Activated CD4-positive, alpha-beta T cell treated with anti-CD3 and anti-CD28 coated beads for 24 hours (primary cell): Measurements from ENCODE around the gene GFAP.
"Not testable (repeated sequence)": the region's sequence is repeated elsewhere in the genome, so short reads cannot be mapped to it uniquely, and the experiment has no call there.

Experiments used
- DNase-seq, 2 donors: peaks; one replicate each; pipeline ENCODE4 v3.0.0-alpha.2; 2020; ENCODE audit warnings: low read depth in 2 of 2

GFAP gene

DNA sequence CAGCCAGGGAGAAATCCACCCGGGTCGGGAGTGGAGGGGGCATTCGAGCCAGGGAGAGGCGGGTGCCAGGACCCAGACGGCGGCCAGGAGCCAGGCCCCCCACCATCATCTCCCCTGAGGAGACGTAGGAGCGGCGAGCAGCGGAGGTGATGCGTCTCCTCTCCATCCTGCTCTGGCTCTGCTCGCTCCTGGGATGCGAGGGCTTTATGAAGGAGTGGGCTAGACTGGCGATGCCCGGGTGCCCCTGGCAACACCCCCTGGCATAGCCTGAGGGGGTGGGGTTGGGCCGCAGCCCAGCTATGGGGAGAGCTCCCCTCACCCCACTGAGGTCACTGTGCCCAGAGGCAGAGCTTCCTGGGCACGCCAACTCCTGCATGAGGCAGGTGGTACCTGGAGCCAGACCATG is at the start of gene GFAP:
Gene GFAP, minus strand, starts transcription at position 180 of the 406 bp plus-strand sequence. Its CDS starts 14 bp downstream, at position 166.
- no peak for DNase-seq

DNA sequence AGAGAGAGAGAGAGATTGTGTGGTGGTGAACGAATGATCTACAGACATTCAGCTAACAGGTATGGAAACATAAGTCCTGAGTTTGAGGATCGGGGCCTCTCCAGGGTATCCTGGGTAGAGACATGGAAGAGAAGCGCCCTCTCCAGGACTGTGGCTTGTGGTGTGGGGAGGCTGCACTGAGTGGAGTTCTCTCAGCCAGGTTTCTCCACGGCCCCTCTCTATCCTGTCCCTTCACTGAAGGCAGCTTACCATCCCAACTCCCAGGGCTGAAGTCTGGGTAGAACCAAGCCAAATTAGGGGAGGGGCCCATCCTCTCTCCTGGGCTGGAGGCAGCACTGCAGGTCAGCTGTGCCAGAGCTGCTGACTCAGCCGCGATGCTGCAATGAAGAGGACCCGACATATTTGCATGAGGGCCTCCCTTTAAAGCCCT is 46.6 kb upstream of the GFAP start:
- no peak for DNase-seq

DNA sequence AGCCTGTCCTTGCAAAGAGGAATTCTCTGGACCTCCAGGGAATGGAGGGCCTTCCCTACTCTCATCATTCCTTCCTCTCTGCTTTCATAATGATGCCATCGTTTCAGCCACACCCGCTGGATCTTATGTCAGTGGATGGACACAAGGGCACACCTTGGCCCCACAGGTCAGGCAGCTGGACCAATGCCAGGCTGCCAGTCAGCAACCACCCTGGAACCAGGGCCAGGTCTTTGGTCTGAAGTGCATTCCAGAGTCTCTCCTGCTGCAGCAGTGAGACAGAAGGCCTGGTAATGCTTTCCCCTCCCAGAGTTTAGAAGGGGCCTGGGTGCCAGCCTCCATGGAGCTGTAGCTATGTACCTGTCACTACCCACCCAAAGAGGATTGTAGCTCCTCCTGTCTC is 45.4 kb upstream of the GFAP start:
- no peak for DNase-seq

DNA sequence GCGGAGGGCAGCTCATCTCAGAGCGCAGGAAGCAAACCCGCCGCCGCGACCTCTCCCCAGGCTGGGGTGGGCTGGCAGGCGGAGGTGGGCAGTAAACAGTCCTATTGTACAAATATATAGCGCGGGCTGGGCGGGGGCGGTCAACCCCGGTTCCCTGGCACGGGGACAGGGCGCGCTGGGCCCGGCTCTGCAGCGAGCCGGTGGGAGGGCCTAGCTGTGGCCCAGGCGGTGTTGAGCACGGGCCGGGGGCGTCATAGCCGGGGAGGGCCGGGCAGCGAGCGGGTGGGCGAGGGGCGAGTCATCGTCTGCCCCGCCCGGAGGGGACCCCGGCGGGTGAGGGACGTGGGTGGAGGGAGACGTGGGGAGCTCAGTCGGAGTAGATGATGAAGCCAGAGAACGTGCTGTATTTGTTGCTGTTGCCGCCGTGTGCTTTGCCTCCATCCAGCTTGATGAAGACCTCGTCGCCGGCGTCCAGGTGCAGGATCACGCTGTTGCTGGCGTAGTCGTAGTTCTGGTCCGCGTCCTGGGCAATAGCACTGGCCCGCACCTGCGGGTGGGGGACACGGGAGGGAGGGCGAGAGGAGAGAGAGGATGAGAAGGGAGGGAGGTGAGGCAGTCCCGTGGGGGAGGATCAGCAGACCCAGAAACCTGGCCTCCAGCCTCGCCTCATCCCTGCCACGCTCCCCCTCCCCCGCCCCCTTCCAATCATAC is 44.7 kb upstream of the GFAP start:
- no peak for DNase-seq

DNA sequence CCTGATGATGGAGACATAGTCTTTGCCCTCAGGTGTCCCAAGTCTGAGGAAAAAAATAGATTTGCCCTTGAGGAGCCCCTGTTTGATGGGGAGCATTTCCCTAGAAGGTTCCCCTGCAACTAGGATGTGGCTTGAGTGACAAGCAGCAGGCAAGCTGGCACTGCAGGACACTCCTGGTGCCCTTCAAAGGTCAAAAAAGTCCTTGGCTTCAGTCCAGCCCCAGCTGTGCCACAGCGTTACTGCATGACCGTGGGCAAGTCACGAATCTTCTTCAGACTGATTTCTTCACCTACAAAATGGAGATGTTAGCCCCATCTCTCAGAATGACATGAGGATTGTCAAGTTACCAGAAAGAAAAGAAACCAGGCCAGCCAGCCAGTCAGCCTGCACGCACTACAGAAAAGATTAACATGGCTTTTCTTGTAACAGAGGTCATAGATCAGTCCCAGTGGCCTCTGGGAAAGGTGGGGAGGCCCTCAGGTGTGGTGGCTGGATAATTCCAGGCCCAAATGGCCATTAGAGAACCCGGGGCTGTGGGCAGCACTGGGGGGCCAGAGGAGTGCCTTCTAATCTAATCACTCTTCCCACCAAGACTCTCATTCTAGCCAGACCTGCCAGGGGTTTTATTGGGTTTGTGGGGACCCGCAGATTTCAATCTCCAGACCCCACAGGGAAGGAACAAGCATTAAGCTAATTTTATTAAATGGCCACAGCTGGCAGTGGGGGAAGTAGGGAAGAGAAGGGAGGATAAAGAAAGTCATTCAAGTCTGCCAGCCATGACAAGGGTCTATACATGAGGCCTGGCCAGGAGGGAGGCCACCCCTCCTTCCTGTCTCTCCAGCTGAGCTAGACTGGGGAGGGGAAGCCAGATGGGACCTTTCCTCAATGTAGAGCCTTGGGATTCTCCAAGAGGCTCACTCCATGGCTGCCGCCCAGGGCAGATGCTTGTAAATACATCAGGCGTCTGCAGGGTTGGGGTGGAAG is 42.0 kb upstream of the GFAP start:
- DNase-seq: no peak

DNA sequence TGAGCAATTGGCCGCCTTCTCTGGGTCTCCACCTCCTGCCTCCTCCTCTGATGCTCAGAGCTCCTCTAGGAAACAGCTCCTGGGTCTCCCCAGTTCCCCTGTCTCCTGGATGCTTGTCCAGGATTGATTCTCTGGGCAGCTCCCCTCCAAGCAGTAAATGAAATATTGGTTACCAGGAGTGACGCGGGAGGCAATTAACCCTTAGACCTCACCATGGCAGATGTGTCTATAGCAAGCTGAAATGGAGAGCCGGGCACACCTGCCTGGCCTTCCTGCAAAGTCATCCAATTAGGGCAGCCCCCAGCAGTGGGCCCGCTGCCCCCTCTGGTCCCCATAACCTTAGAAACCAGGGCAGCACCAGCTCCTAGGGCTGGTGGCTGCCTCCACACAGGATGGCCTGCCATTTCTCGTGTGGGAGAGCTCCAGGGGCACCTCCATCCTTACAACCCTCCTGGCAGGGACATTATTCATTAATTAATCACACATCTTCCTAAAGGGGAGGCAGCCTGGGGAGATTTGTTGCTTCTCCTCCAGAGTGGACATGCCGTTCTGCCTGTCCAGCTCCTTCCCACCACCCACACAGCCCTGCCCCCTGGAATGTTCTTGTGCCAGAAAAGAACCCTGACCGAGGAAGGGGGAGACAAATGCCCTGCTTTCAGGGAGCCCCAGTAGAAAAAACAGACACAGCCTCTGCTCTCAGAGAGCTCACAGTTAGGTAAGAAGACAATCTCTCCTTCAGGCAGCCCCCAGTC is 40.5 kb upstream of the GFAP start:
- DNase-seq: no peak

DNA sequence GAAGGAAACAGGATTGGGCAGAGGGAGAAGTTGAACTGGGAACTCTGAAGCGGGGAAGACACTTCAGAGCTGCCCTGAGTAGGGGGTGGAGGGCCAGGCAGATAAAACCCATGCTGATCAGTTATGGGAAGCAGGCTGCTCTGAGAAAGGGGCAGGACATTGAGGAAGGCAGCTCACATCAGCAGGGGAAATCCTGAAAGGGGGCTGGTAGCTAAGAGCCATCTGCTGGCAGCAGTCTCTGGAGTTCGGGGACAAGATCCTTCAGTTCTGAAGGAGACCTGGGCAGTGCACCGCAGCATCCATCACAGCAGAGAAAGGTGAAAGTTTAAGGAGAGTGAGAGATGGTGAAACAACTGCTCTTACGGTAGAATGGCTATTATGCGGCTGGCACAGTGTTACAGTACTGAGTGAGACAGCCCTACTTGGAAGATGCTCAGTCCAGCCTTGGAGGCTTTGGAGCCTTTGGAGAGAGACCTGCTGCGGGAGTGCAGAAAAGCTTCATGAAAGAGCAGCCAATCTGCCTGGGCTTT is 37.7 kb upstream of the GFAP start:
- no peak for DNase-seq

DNA sequence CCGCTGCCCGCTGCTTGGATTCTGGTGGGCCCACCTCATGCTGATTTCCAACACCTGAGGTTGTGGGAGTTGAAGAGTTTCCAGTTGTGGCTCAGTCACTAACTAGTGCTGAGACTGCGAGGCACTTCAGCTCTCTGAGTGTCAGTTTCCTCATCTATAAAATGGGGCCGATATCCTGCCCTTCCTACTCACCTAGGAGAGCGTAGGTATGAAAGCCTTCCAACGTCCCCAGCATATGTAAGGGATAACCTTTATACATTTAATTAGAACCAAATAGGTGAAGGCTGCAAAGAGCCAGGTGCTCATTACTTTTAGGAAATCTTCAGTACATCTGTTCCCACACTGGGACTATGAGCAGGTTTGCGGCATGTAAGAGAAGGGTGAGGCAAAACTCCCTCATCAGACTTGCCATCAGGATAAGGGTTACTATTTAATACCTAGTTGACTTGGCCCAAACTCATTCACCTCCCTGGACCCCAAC is 33.1 kb upstream of the GFAP start:
- DNase-seq: no peak

DNA sequence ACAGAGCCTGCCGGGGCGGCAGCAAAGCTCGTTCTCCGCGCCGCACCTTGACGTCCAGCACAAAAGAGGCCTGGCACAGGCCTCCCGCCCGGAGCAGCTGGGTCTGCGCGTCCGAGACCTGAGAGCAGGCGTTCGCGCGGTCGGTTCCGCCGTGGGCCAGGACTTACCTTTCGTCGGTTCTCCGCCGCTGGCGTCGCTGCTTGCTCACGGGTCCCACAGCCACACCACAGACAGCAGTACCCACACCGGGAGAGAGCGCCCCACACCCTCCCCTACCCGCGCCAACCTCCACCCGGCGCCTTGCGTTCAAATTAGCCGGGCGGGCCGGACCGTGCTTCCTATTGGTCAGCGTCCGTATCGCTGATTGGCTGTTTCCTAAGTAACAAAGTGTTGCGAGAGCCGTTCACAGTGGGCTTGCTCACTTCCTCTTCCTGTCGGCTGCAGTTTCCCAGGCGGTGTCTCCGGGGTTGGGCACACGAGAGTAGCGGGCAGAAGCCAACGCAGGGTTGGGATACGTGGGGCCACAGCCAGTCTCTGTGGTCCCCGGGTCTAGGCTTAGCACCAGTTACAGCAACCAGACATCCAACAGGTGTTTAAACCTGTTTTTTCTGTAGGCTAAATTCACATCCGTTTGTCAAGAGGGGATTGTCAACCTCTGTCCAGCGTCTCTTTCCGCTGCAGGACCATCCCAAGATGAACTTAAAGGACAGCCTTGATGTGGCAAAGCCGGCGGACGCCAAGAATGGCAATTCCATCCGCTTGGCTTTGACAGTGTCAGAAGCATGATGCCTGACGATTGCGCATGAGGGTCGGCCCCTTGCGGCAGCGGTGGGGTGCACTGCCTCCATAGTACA is 32.4 kb upstream of the GFAP start, which contains the start of gene KIF18B:
Gene KIF18B, minus strand, starts transcription at position 313 of the 854 bp plus-strand sequence. CDS start 11,429 bp downstream, outside the sequence.
- DNase-seq: peak; percentile 72 to 89

DNA sequence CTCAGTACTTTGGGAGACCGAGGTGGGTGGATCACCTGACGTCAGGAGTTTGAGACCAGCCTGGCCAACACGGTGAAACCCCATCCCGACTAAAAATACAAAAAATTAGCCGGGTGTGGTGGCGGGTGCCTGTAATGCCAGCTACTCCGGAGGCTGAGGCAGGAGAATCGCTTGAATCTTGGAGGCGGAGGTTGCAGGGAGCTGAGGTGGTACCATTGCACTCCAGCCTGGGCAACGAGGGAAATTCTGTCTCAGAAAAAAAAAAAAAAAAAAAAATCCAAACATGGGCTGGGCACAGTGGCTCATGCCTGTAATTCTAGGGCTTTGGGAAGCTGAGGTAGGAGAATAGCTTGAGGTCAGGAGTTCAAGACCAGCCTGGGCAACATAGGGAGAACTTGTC is 30.4 kb upstream of the GFAP start:
- not testable (repeated sequence) for DNase-seq

DNA sequence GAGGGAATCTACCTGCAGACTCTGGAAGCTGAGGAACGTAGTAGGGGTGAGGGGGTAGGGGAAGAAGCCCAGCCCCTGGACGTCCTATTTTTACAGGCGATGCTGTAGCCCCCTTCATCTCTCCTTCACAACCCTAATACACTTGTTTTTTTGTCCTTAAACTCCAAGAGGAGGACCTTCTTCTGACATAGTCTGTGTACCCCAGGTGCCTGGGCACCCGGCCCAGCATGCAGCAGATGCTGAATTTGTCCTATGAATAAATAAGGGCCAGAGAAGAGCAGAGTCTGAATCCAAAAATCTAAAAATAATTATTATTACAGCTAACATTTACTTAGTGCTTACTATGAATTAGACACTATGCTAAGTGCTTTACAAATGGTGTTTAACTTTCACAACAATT is 27.2 kb upstream of the GFAP start:
- no peak for DNase-seq

DNA sequence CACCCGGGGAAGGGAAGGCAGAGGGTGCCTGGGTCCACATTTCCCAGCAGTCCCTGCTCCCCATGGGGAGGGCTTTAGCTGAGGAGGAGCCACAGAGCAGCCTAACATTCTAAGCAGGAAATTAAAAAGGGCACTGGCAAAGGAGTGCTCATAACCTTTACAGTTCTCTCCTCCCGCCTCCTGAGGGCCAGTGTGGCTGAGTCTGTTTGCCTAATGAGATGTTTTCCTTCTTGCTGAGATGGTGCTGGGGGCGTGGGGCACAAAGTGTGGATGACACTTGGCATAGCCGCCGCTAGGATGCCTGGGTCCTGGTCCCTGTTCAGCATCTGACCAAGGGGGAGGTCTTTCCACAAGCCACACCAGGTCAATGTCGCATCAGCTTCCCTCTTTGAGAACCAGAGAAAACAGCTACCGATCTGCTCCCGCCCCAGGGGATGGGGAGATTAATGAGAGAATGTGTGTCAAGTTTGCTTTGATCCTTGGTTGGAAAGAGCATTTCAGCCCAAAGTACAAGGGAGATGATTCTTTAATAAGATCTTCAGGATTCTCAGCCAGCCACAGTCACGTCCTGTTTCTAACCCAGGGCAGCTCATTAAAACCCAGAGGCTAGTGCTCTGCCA is 26.5 kb upstream of the GFAP start:
- no peak for DNase-seq

DNA sequence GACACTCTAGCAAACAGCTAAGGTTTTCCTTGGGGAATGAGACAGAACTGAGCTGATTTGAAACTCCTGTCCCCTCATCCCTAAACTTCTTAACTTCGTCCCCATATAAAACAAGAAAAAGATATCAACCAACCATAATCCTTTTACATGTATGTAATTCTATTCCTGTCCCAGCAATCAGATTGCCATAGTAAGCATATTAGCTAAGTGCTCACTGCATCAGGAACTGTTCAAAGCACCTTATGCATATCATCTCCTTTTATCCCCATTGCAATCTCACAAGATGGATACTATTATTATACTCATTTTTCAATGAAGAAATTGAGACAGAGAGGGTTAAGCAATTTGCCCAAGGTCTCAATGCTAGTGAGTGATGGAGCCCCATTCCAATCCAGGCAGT is 25.5 kb upstream of the GFAP start:
- no peak for DNase-seq

DNA sequence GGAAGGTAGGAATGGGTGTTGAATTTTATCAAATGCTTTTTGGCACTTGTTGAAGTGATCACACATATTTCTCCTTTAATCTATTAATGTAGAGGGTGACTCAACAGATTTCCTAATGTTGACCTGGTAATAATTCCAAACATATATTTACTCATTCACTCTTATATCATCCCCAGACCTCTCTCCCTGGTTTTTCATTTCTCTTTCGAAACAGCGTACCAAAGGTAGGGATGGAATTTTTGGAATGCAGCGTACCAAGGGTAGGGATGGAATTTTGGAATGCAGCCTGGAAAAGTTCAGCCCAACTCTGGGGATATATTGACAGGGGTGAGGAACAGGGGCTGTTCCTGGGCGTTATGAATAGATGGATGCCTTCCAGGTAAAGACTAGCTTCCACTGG is 25.0 kb upstream of the GFAP start:
- no peak for DNase-seq

DNA sequence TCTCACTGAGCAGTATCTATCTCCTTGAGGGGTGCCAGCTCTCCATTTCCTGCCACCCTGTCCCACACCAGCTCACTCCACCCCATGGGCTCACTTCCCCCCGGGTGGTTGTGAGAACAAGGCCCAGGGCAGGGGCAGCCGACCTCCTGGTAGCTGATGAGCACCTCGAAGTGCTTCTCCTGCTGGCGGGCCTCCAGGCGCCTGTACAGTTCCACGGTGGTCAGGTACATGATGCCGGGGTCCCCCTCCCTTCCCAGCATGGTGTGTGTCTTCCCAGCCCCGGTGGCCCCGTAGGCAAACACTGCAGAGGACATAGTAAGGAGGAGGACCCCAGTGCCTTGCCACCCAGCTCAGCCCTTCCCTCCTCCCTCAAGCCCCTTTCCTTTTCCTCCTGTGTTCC is 19.8 kb upstream of the GFAP start:
- no peak for DNase-seq

DNA sequence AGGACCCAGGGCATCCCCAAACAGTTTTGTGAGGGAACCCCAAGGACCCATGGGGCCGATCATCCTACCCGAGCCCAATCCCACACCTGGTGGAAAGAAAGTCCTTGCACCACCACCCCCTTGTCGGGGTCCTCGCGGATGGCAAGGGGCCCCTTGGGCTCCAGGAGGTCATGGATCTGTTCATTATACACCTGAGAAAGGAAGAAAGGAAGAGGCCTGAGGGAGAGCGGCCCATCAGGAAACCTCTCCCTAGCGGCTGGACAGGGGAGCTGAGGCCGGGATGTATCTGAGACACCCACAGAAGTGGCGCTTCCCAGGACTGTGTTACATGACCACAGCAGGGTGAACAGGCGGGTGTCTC is 19.4 kb upstream of the GFAP start:
- DNase-seq: no peak

DNA sequence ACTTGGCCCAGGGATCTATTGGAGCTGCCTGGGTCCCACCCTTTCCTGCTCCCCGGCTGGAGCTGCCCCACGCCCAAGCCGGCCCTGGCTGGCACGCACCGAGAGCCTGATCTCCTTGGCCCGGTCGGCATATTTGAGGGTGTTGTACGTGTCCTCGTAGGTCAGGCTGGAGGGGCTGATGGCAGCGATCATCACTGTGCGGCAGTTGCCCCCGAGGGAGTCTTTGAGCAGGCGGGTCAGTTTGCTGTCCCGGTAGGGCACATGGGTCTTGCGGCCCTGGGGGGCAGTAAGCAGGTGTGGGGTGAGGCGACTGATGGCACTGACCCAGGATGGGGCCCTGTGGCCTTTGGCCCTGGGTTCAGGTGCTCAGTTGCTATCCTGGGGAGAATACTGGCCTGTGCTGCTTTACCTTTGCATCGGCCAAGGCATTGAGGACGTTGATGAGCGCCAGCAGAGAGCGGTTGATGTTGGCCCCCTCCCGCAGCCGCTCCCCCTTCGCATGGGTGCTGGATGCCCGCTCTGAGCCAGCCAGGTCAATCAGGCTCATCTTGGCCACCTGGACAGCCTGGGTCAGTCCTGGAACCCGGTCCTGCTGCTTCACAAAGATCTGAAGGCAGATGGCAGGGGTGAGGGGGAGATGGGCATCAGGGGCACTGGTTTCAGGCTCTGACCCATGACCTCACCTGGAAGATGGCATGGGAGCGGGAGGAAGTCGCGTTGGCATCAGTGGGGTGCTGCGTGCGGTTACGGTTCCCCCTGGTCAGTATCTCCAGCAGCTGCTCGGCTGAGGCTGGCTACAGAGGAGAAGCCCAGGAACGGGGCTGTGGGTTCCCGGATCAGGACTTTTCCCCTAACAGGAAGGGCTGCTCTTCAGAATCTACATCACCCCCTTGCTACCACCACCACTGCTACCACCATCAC is 18.8 kb upstream of the GFAP start:
- no peak for DNase-seq

DNA sequence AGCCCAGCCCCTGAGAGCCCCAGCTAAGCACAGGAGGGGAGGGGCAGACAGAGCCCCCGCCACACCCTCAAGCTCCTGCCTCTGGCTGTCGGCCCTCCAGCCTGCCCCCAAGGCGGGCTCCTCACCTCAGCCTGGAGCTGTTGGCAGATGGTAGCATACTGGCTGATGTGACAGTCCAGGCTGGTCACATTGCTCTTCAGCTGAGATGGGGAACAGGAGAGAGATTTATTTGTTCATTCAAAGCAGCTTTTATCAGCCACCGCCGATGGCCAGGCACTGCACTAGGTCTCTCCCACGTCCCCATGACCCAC is 17.4 kb upstream of the GFAP start:
- DNase-seq: no peak

DNA sequence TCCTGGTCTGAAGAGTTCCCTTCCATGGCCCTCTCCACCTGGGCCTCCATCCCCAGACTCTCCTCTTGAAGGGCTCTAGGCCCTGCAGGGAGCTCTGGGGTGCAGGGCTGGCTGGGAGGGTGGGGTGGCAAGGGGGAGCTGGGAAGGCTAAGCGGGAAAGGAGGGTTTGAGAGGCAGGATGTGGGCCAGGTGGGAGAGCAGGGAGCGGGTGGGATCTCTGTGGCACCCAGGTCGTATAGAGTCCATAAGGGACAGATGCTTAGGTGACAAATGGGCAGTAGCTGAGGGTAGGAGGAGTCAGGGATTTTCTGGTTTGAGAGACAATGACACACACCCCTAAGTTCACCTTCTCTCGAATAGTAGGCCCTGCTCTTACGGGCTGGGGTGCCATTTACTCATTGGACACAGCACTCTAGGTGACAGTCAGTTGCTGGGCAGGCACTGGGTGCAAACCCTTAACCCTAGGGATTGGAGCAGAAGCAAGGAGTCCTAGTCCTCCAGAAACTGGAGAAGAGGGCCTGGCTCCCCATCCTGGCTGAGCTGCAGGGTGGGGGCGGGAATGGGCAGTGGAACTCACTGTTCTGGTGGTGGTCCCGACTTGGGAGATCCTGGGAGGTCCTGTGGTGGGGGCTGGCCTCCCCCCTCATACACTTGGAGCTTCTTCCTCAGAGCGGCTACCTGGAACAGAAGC is 16.9 kb upstream of the GFAP start:
- no peak for DNase-seq
